Limb (tissue), 2 donors: Measurements from ENCODE around the gene LRRC55.

Experiments
- DNase-seq, 2 donors: peaks; one replicate each; pipeline ENCODE4 v3.0.0-alpha.2; 2016; ENCODE audit errors: extremely low spot score in 2 of 2

The LRRC55 gene, protein sequence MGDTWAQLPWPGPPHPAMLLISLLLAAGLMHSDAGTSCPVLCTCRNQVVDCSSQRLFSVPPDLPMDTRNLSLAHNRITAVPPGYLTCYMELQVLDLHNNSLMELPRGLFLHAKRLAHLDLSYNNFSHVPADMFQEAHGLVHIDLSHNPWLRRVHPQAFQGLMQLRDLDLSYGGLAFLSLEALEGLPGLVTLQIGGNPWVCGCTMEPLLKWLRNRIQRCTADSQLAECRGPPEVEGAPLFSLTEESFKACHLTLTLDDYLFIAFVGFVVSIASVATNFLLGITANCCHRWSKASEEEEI

GRCh38 chr11:57181678-57182305 lies at the start of gene LRRC55:
TSS of gene LRRC55 (plus strand) at chr11:57181953. CDS start at chr11:57182023, 70 bp downstream.
- DNase-seq = no peak

DNA sequence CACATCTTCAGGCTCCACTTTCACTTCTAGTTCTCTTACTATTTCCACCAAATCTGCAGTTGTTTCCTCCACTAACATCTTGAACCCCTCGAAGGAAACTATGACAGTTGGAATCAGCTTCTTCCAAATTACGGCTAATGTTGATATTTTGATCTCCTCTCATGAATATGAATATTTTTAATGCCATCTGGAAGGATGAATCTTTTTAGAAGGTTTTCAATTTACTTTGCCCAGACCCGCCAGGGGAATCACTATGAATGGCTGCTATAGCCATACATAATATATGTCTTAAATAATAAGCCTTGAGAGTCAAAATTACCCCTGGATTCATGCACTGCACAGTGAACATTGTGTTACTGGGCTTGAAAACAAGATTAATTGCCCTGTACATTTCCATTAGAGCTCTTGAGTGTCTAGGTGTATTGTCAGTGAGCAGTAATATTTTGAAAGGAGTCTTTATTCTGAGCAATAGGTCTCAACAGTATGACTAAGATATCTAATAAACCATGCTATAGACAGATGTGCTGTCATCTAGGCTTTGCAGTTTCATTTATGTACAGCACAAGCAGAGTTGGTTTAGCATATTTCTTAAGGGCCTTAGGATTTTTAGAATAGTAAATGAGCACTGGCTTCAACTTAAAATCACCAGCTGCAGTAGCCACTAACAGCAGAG lies 48.3 kb upstream of the LRRC55 start:
- no peak for DNase-seq

GRCh38 chr11:57134284-57134683 lies 47.5 kb upstream of the LRRC55 start:
- no peak for DNase-seq

DNA sequence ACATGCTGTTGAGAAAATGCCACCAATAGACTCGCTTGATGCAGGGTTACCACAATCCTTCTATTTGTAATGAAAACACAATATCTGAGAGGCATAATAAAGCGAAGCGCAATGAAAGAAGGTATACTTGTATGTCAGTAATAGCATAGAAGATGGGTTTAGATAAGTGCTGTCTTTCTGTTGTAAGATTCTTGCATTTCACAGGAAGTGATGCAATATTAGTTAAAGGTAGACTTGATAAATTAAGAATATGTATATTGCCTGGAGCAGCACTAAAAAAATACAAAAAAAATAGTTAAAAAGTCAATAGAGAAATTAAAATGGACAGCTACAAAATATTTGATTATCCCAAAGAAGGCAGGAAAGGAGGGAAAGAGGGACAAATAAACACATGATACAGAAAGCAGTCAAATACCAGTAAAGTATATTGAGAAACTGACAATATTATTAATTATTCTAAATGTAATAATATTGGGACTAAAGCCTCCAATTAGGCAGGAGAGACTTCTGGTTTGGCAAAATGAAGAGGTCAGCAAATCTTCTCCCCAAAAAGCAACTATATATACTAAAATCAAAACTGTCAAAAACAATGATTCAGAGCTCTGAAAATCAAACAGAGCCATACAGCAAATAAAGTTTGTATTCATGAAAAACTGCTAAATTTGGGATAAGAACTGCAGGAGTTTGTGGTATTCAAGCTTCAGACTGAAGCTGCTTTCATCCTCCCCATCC lies 46.6 kb upstream of the LRRC55 start:
- DNase-seq = no peak

DNA sequence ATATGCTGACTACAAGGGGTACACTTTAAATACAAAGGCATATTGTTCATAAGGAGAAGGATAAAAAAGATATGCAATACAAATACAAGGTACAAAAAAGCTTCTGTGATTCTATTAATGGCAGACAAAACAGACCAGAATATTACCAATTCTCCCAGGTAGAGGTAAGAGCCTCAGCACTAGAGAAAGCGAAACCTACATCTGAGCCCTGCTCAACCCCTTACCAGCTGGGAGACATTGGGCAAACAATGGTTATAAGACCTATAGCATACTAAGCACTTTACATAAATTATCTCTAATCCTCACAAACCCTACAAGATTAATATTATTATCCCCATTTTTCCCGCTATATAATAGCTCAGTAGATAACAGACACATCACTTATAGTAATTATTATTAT lies 41.2 kb upstream of the LRRC55 start:
- DNase-seq = no peak

DNA sequence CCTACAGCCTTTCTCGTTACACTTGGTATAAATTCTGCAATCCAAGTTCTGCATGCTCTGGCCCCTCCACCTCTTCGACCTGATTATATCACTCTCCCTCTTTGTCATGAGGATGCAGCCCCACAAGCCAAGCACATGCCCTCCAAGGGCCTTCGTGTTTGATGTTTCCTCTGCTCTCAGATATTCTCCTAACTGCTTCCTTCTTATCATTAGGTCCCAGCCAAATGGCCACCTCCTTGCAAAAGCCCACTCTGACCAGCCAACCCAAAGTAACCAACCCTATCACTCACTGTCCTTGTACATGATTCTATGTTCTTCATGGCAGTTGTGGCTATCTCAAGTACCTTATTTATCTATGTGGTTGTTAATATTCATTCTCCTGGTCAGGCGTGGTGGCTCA lies 38.3 kb upstream of the LRRC55 start:
- DNase-seq = no peak

DNA sequence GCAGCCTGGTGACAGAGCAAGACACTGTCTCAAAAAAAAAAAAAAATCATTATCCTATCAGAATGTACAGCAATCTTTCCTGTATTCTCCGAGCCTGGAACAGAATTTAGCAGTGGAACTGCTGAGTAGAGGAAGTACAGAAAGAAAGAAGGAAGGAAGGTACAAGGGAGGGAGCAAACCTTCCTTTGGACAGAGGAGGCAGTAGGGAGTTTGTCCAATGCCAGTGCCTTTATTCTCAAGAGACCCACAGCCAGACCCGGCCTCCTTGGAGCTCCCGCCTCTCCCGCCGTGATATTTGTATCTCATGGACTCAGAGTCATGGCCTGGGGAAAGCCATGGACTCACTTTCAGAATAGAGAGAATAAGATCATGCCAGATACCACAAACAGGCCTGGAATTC lies 37.7 kb upstream of the LRRC55 start:
- DNase-seq = no peak

DNA sequence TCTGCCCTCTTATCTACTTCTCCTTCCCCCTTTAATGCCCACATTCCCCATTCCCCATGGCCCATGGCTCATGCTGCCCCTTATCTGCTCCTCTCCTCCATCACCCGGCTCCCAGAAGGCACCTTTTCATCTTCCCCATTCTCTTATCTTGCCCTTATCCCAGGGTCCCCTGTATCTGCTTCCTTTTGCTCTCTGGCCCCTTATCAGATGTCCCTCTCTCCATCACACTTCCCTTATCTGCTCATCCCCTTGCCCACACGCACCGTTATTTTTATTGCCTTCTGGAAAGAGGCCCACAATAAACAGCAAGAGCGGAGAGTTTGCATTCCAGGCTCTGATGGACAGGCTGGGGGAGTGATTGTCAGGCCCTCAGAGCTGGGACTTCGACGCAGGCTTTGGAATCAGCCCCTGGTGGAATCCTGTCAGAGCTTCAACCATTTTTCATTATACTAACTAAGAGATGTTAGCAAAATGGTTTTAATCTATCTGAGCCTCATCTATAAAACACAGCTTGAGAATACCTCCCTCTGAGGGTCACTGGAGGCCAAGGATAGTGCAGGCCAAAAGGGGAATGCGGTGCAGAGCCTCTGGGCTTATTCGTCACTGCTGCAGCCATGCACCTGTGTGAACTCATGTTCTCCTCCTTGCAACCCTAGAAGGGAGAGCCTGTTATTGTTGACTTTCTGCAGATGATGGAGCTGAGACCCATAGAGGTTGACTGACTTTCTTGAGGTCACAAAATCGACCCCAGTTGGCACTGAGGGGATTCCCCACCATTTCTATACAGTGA lies 37.0 kb upstream of the LRRC55 start:
- DNase-seq = no peak

- DNase-seq = no peak
Measured at GRCh38 chr11:57146301-57146700, 35.5 kb upstream of the LRRC55 start.

DNA sequence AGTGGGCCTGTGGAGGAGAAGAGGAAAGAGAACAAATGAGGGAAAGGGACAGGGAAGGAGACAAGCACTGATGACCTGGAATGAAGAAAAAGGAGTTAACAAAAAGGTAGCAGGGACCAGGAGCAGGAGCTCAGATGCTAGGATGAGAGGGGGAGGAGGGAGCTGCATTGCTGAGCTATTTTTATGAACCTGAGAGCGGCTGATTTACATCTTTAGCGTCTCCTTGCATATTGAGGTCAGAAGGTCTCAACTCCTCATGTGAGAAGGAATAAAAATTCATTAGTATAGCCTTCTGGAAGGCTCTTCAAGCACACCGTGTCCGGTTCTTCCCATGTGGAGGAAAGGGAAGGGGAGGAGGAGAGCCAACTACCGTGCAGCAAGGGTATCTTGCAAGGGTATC lies 33.1 kb upstream of the LRRC55 start:
- no peak for DNase-seq

DNA sequence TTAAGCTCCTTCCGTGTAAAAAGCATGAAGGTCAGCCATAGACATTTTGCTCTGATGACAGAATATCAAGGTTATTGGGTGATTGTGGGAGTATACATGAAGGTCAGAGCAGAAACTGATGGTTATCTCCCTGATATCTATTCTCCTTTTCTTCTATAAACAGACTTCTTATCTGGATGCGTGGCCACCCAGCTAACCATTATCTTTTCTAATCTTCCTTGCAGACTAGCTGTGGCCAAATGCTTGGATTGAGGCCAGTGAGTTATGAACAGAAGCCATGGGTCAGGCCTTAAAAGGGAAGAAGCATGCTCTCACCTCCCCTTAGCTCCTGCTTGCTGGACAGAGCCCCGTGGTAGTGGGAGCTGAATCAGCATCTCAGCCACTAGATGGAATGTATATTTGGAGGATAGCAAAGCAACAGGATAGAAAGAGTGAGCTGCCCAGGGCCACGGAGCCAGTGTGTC lies 31.3 kb upstream of the LRRC55 start:
- no peak for DNase-seq

GRCh38 chr11:57152134-57152533 lies 29.6 kb upstream of the LRRC55 start:
- DNase-seq = no peak

DNA sequence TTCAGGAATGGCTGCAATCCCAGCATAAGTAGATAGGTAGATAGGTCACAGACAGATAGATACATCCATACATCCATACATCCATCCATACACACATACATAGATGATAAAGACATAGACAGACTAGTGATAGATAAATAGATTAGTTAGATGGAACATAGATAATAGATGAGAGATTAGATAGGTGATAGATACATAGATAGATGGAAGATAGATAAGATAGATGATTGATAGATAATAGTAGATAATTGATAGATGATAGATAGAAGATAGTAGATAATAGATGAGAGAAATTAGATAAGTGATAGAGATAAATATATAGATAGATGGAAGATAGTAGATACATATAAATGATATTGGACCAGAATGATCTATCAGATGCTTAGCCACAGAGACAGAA lies 28.3 kb upstream of the LRRC55 start:
- DNase-seq = no peak

GRCh38 chr11:57154739-57155138 lies 27.0 kb upstream of the LRRC55 start:
- DNase-seq = no peak

DNA sequence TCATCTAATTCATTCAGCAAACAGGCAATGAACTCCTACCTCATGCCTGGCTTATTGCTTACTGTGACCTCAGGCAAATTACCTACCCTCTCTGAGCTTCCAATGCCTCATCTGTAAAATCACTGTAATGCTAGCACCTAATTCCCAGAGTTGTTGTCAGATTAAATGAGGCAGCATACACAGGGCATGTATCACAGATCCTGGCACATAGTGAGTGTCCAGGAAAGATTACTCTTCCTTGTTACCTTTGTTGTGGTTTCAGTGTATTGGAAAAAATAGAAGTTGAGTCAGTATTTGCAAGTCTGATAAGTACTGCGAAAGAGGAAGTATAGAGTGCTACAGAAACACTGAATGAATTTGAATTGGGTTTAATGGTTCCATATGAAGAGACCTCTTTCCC lies 26.4 kb upstream of the LRRC55 start:
- no peak for DNase-seq

- no peak for DNase-seq
Measured at GRCh38 chr11:57155838-57156607, 25.7 kb upstream of the LRRC55 start.

DNA sequence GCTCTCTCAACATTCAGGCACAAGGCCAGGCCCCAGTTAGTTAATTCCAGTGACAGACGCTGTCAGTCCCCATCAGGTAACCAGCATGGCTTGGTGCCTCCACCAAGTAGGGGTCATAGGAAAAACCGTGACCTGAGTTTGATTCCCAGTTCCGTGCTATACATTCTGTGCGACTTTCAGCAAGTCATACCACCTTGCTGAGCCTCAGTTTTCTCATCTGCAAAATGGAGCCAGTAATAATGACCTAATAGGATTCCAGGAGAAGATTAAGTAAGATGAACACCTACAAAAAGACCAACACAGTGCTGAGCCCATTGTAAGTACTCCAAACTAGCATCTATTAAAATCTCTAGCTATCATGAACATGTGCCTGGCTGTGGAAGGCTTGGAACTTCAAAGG lies 24.8 kb upstream of the LRRC55 start:
- no peak for DNase-seq

GRCh38 chr11:57157624-57158023 lies 24.1 kb upstream of the LRRC55 start:
- DNase-seq = no peak

DNA sequence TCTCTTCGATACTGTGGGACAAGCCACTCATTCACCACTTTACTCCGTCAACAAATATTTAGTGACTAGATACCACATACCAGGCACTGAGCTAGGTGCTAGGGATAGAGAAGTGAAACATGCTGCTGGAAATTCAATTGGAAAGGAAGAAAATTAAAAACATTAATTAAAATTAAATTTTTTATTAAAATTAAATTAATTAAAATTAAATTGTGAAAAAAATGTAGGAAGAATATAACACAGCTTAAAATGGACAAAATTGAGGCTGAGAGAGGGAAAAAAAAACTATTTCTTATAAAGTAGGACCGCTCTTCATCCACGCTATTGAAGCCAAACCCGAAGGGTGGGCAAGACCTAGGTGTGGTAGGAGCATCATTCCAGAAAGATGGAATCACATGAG lies 23.6 kb upstream of the LRRC55 start:
- DNase-seq = no peak

- DNase-seq = no peak
Measured at GRCh38 chr11:57158599-57158998, 23.2 kb upstream of the LRRC55 start.
